Neural cell (in vitro differentiated cells): ENCODE data around the gene HIF3A. TPM values are rescaled to one million over a fixed set of nuclear protein-coding genes. Genes with fewer than 3 reads are reported as not detected.

Source experiments
- H2AFZ ChIP-seq: fragments of 200-600, 300-800 bp; sonication (generic), shearing (Covaris generic); 2 replicates; pipeline ENCODE4 v1.6.0; 2014; ENCODE audit warnings: low read depth, mild to moderate bottlenecking, antibody characterized with exemption, low read length, moderate library complexity
- H3F3A ChIP-seq: fragments of 200-600 bp; shearing (Covaris generic); 2 replicates; pipeline ENCODE4 v1.6.1; 2016; ENCODE audit warnings: mild to moderate bottlenecking, moderate library complexity, mixed read lengths, antibody characterized with exemption, low read length; ENCODE audit not compliant: insufficient read depth, poor library complexity, severe bottlenecking
- H3K27ac ChIP-seq: fragments of 200-600, 300-800 bp; sonication (generic), shearing (Covaris generic); 2 replicates; pipeline ENCODE4 v1.5.1; 2014; ENCODE audit warnings: mild to moderate bottlenecking, low read length, moderate library complexity
- H3K27me3 ChIP-seq: fragments of 300-800, 200-600 bp; sonication (generic), shearing (Covaris generic); 2 replicates; pipeline ENCODE4 v1.6.0; 2014; ENCODE audit warnings: mild to moderate bottlenecking, low read depth, low read length, moderate library complexity; ENCODE audit not compliant: insufficient read depth
- H3K36me3 ChIP-seq: fragments of 300-800, 200-600 bp; sonication (generic), shearing (Covaris generic); 2 replicates; pipeline ENCODE4 v1.5.1; 2014; ENCODE audit warnings: mild to moderate bottlenecking, antibody characterized with exemption, low read length, moderate library complexity; ENCODE audit not compliant: insufficient read depth
- H3K4me2 ChIP-seq: fragments of 300-800, 200-600 bp; sonication (generic), shearing (Covaris generic); 2 replicates; pipeline ENCODE4 v1.6.0; 2014; ENCODE audit warnings: mild to moderate bottlenecking, low read length
- H3K4me3 ChIP-seq: fragments of 300-800, 200-600 bp; sonication (generic), shearing (Covaris generic); 2 replicates; pipeline ENCODE4 v1.5.1; 2014; ENCODE audit warnings: mild to moderate bottlenecking, low read length, moderate library complexity
- H3K79me2 ChIP-seq: fragments of 200-600 bp; shearing (Covaris generic); replicated peaks from 2 replicates; pipeline ENCODE4 v1.6.0; 2014; ENCODE audit warnings: mild to moderate bottlenecking, low read length, moderate library complexity; ENCODE audit not compliant: insufficient read depth
- H3K9ac ChIP-seq: fragments of 300-800, 200-600 bp; sonication (generic), shearing (Covaris generic); 2 replicates; pipeline ENCODE4 v1.6.1; 2016; ENCODE audit warnings: mild to moderate bottlenecking, low read length, mixed read lengths
- H3K9me2 ChIP-seq: fragments of 200-600 bp; shearing (Covaris generic); 2 replicates; pipeline ENCODE4 v1.6.1; 2016; ENCODE audit warnings: mild to moderate bottlenecking, low read length, mixed read lengths; ENCODE audit not compliant: insufficient read depth
- H3K9me3 ChIP-seq: fragments of 200-600, 300-800 bp; sonication (generic), shearing (Covaris generic); 2 replicates; pipeline ENCODE4 v1.6.1; 2016; ENCODE audit warnings: mild to moderate bottlenecking, mixed run types, low read length, moderate library complexity, mixed read lengths
- H4K20me1 ChIP-seq: fragments of 200-600 bp; shearing (Covaris generic); 2 replicates; pipeline ENCODE4 v1.6.1; 2016; ENCODE audit warnings: mild to moderate bottlenecking, mixed run types; ENCODE audit not compliant: insufficient read depth
- EP300 ChIP-seq: fragments of 450-650 bp; conservative IDR thresholded peaks from 2 replicates; pipeline ENCODE4 v1.6.1; 2014; ENCODE audit warnings: antibody characterized with exemption, mild to moderate bottlenecking, moderate library complexity; ENCODE audit not compliant: poor library complexity, severe bottlenecking
- EZH2 ChIP-seq: fragments of 200-600, 300-800 bp; shearing (Covaris generic), sonication (generic); IDR thresholded peaks from 2 replicates; pipeline ENCODE4 v1.6.1; 2014; ENCODE audit warnings: antibody characterized with exemption, low read length, borderline replicate concordance, mild to moderate bottlenecking; ENCODE audit not compliant: insufficient read depth, poor library complexity, severe bottlenecking
- MXI1 ChIP-seq: fragments of 450-650 bp; conservative IDR thresholded peaks from 2 replicates; pipeline ENCODE4 v1.6.1; 2014; ENCODE audit warnings: antibody characterized with exemption, mild to moderate bottlenecking; ENCODE audit not compliant: poor library complexity, severe bottlenecking
- POLR2AphosphoS5 ChIP-seq: IDR thresholded peaks from 2 replicates; pipeline ENCODE4 v1.6.1; 2012
- RAD21 ChIP-seq: fragments of 450-650 bp; conservative IDR thresholded peaks from 2 replicates; pipeline ENCODE4 v1.6.1; 2014; ENCODE audit warnings: antibody characterized with exemption, mild to moderate bottlenecking, moderate library complexity
- SMC3 ChIP-seq: fragments of 450-650 bp; conservative IDR thresholded peaks from 2 replicates; pipeline ENCODE4 v1.6.1; 2014; ENCODE audit warnings: antibody characterized with exemption, mild to moderate bottlenecking, moderate library complexity; ENCODE audit not compliant: poor library complexity
- TAF1 ChIP-seq: IDR thresholded peaks from 2 replicates; pipeline ENCODE4 v1.6.1; 2012; ENCODE audit warnings: low read depth
- polyA plus RNA-seq: library from polyadenylated mRNA; depleted of rRNA; stranded (reverse); fragments of >200 nt; gene quantifications from 2 replicates; pipeline ENCODE4 v1.2.3, GENCODE V29; 2014
- TF ChIP-seq, protein P1 (sequence below): IDR thresholded peaks from 2 replicates; pipeline ENCODE4 v1.6.1; 2012; ENCODE audit warnings: borderline replicate concordance
- TF ChIP-seq, protein P2 (sequence below): fragments of 450-650 bp; IDR thresholded peaks from 2 replicates; pipeline ENCODE4 v1.5.1; 2014; ENCODE audit warnings: antibody characterized with exemption, mild to moderate bottlenecking, moderate library complexity; ENCODE audit not compliant: poor library complexity, severe bottlenecking

Gene HIF3A
- polyA plus RNA-seq, 1 donor from 2014 or later: 2.0 TPM

GRCh38 chr19:46303322-46303690 lies 6.5 kb downstream of the HIF3A start:
- H3K9me2 ChIP-seq: no peaks in the 10 kb centered on the region
- H3K9me3 ChIP-seq: no peaks in the 10 kb centered on the region
- H2AFZ ChIP-seq: no peak overlapping the region
- H3K4me2 ChIP-seq: no peak overlapping the region
- no peaks in the 10 kb centered on the region for H3K27me3 ChIP-seq
- no peaks in the 10 kb centered on the region for H3K79me2 ChIP-seq
- H3K27ac ChIP-seq: no peak overlapping the region
- TF ChIP-seq POLR2AphosphoS5 (no peak), MXI1 (no peak), TAF1 (no peak), RAD21 (no peak), EZH2 (no peak), SMC3 (no peak), EP300 (no peak)
- TF ChIP-seq, protein P1, sequence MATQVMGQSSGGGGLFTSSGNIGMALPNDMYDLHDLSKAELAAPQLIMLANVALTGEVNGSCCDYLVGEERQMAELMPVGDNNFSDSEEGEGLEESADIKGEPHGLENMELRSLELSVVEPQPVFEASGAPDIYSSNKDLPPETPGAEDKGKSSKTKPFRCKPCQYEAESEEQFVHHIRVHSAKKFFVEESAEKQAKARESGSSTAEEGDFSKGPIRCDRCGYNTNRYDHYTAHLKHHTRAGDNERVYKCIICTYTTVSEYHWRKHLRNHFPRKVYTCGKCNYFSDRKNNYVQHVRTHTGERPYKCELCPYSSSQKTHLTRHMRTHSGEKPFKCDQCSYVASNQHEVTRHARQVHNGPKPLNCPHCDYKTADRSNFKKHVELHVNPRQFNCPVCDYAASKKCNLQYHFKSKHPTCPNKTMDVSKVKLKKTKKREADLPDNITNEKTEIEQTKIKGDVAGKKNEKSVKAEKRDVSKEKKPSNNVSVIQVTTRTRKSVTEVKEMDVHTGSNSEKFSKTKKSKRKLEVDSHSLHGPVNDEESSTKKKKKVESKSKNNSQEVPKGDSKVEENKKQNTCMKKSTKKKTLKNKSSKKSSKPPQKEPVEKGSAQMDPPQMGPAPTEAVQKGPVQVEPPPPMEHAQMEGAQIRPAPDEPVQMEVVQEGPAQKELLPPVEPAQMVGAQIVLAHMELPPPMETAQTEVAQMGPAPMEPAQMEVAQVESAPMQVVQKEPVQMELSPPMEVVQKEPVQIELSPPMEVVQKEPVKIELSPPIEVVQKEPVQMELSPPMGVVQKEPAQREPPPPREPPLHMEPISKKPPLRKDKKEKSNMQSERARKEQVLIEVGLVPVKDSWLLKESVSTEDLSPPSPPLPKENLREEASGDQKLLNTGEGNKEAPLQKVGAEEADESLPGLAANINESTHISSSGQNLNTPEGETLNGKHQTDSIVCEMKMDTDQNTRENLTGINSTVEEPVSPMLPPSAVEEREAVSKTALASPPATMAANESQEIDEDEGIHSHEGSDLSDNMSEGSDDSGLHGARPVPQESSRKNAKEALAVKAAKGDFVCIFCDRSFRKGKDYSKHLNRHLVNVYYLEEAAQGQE: no peak
- TF ChIP-seq, protein P2, sequence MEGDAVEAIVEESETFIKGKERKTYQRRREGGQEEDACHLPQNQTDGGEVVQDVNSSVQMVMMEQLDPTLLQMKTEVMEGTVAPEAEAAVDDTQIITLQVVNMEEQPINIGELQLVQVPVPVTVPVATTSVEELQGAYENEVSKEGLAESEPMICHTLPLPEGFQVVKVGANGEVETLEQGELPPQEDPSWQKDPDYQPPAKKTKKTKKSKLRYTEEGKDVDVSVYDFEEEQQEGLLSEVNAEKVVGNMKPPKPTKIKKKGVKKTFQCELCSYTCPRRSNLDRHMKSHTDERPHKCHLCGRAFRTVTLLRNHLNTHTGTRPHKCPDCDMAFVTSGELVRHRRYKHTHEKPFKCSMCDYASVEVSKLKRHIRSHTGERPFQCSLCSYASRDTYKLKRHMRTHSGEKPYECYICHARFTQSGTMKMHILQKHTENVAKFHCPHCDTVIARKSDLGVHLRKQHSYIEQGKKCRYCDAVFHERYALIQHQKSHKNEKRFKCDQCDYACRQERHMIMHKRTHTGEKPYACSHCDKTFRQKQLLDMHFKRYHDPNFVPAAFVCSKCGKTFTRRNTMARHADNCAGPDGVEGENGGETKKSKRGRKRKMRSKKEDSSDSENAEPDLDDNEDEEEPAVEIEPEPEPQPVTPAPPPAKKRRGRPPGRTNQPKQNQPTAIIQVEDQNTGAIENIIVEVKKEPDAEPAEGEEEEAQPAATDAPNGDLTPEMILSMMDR: no peak
- H3K9ac ChIP-seq: no peak overlapping the region
- no peak overlapping the region for H3K4me3 ChIP-seq
- H3K36me3 ChIP-seq: no peaks in the 10 kb centered on the region
- no peaks in the 10 kb centered on the region for H3F3A ChIP-seq
- no peaks in the 10 kb centered on the region for H4K20me1 ChIP-seq

- Histone ChIP-seq H3K4me2 (no peak overlapping the region), H2AFZ (no peak overlapping the region), H3K36me3 (no peaks in the 10 kb centered on the region), H3F3A (no peaks in the 10 kb centered on the region), H3K27me3 (no peaks in the 10 kb centered on the region), H3K9me3 (no peaks in the 10 kb centered on the region), H3K9ac (no peak overlapping the region), H3K4me3 (no peak overlapping the region), H3K9me2 (no peaks in the 10 kb centered on the region), H3K79me2 (no peaks in the 10 kb centered on the region), H3K27ac (no peak overlapping the region), H4K20me1 (no peaks in the 10 kb centered on the region)
- TF ChIP-seq EZH2 (no peak), SMC3 (no peak), TAF1 (no peak), MXI1 (no peak), EP300 (no peak), POLR2AphosphoS5 (no peak), RAD21 (no peak)
- TF ChIP-seq, protein P1: no peak
- TF ChIP-seq, protein P2: no peak
These were observed 7.0 kb downstream of the HIF3A start for GRCh38 chr19:46303691-46304397.
